PC-9 (cell line): ENCODE measurements around the gene HSD17B11. TPM values are rescaled to one million over a fixed set of nuclear protein-coding genes. Genes with fewer than 3 reads are reported as not detected.
"Not testable (repeated sequence)": the region's sequence is repeated elsewhere in the genome, so short reads cannot be mapped to it uniquely, and the experiment has no call there.

ENCODE experiments used
- BruUV-seq: library from RNA; stranded (reverse); fragments of 400-500 nt; replicated peaks from 2 replicates; lab custom pipeline; 2021; lab: Mats Ljungman, UMichigan
- CTCF ChIA-PET: fragments of 300-600 bp; sonication (Branson Sonifier 250); formaldehyde crosslinking; loops from one replicate; lab custom pipeline; 2022; ENCODE audit warnings: antibody characterized with exemption; lab: Charles Lee
- POLR2A ChIA-PET: fragments of 300-600 bp; sonication (Branson Sonifier 250); formaldehyde crosslinking; loops from one replicate; lab custom pipeline; 2022; ENCODE audit warnings: antibody characterized with exemption; ENCODE audit not compliant: unreplicated experiment; lab: Charles Lee
- DNase-seq, 2 experiments: peaks; one replicate each; pipeline versions ENCODE4 v3.0.0 to v3.0.0-alpha.2; 2015 to 2022; ENCODE audit warnings: mixed read lengths in 1 of 2
- H2AFZ ChIP-seq: fragments of 200-600 bp; sonication (generic); 2 replicates; pipeline ENCODE4 v1.8.1; 2017; ENCODE audit warnings: antibody characterized with exemption
- H3F3A ChIP-seq: fragments of 200-600 bp; sonication (generic); 2 replicates; pipeline ENCODE4 v1.8.1; 2017; ENCODE audit warnings: antibody characterized with exemption, mild to moderate bottlenecking, low read depth; ENCODE audit not compliant: insufficient read depth
- H3K27ac ChIP-seq: fragments of 200-600 bp; sonication (generic); 2 replicates; pipeline ENCODE4 v1.6.1; 2016; ENCODE audit warnings: mixed run types
- H3K27me3 ChIP-seq: fragments of 200-600 bp; sonication (generic); 2 replicates; pipeline ENCODE4 v1.6.1; 2016; ENCODE audit warnings: low read depth, mixed run types; ENCODE audit not compliant: insufficient read depth
- H3K36me3 ChIP-seq: fragments of 200-600 bp; sonication (generic); 2 replicates; pipeline ENCODE4 v1.6.1; 2016; ENCODE audit warnings: low read depth, mixed run types
- H3K4me1 ChIP-seq: fragments of 200-600 bp; sonication (generic); replicated peaks from 2 replicates; pipeline ENCODE4 v1.6.1; 2016; ENCODE audit warnings: mixed run types; ENCODE audit not compliant: insufficient read depth
- H3K4me2 ChIP-seq: fragments of 200-600 bp; sonication (generic); 2 replicates; pipeline ENCODE4 v1.6.1; 2017; ENCODE audit warnings: mixed run types
- H3K4me3 ChIP-seq: fragments of 200-600 bp; sonication (generic); 2 replicates; pipeline ENCODE4 v1.6.1; 2016; ENCODE audit warnings: mixed run types
- H3K79me2 ChIP-seq: fragments of 200-600 bp; sonication (generic); 2 replicates; pipeline ENCODE4 v1.6.1; 2017; ENCODE audit warnings: low read depth, mixed run types
- H3K9me2 ChIP-seq: fragments of 200-600 bp; sonication (generic); 2 replicates; pipeline ENCODE4 v1.8.1; 2017; ENCODE audit warnings: mild to moderate bottlenecking; ENCODE audit not compliant: insufficient read depth
- H3K9me3 ChIP-seq: fragments of 200-600 bp; sonication (generic); 2 replicates; pipeline ENCODE4 v1.8.1; 2016; ENCODE audit warnings: low read depth; ENCODE audit not compliant: insufficient read depth
- H4K20me1 ChIP-seq: fragments of 200-600 bp; sonication (generic); 2 replicates; pipeline ENCODE4 v1.8.1; 2017; ENCODE audit not compliant: insufficient read depth
- CTCF ChIP-seq: fragments of 200-600 bp; sonication (generic); conservative IDR thresholded peaks from 2 replicates; pipeline ENCODE4 v1.6.1; 2017; ENCODE audit warnings: mixed run types, antibody characterized with exemption, mild to moderate bottlenecking, moderate library complexity
- EZH2 ChIP-seq: fragments of 200-600 bp; sonication (generic); IDR thresholded peaks from 2 replicates; pipeline ENCODE4 v1.8.0; 2017; ENCODE audit warnings: antibody characterized with exemption, low read depth
- intact Hi-C: fragments of 100-400 bp; cut with micrococcal nuclease; formaldehyde crosslinking; loops from one replicate; pipeline ENCODE4 v1.10.0; 2022; ENCODE audit not compliant: unreplicated experiment
- total RNA-seq: library from RNA; stranded (reverse); gene quantifications from 2 replicates; pipeline ENCODE4 v1.2.3, GENCODE V29; 2021

The HSD17B11 gene
- total RNA-seq, 1 experiment from 2014 or later = 26.9 TPM

GRCh38 chr4:87405211-87405820 is 14.3 kb upstream of the HSD17B11 start:
- Histone ChIP-seq H3K36me3 (no peaks in the 10 kb centered on the region), H3K4me2 (no peak overlapping the region), H3K27me3 (no peaks in the 10 kb centered on the region), H3K4me1 (no peaks in the 10 kb centered on the region), H3K27ac (no peak overlapping the region), H3K79me2 (no peaks in the 10 kb centered on the region), H3K9me2 (no peaks in the 10 kb centered on the region), H3K9me3 (no peaks in the 10 kb centered on the region), H3K4me3 (no peak overlapping the region), H2AFZ (no peak overlapping the region), H3F3A (no peaks in the 10 kb centered on the region), H4K20me1 (no peaks in the 10 kb centered on the region)
- no peak for DNase-seq
- ChIA-PET POLR2A (no interaction called here), CTCF (no interaction called here)
- no TSS peak for BruUV-seq
- intact Hi-C loops = no loop called here
- TF ChIP-seq CTCF (no peak), EZH2 (no peak)

GRCh38 chr4:87403732-87404131 is 12.7 kb upstream of the HSD17B11 start:
- H3K27me3 ChIP-seq, intact Hi-C loops, H4K20me1 ChIP-seq, POLR2A ChIA-PET, H3K27ac ChIP-seq, CTCF ChIA-PET, H3K4me3 ChIP-seq, H2AFZ ChIP-seq, H3K4me1 ChIP-seq, H3F3A ChIP-seq, H3K36me3 ChIP-seq, DNase-seq, H3K9me3 ChIP-seq, H3K79me2 ChIP-seq, H3K9me2 ChIP-seq, H3K4me2 ChIP-seq, BruUV-seq: not testable (repeated sequence)

GRCh38 chr4:87399954-87400353 is 9.0 kb upstream of the HSD17B11 start:
- no peak overlapping the region for H3K27ac ChIP-seq
- H4K20me1 ChIP-seq = no peaks in the 10 kb centered on the region
- no peaks in the 10 kb centered on the region for H3F3A ChIP-seq
- TF ChIP-seq CTCF (no peak), EZH2 (no peak)
- ChIA-PET POLR2A (no interaction called here), CTCF (no interaction called here)
- H2AFZ ChIP-seq = no peak overlapping the region
- H3K9me3 ChIP-seq = no peaks in the 10 kb centered on the region
- H3K36me3 ChIP-seq = no peaks in the 10 kb centered on the region
- H3K79me2 ChIP-seq = no peaks in the 10 kb centered on the region
- no peaks in the 10 kb centered on the region for H3K27me3 ChIP-seq
- no peak overlapping the region for H3K4me3 ChIP-seq
- no peaks in the 10 kb centered on the region for H3K9me2 ChIP-seq
- no TSS peak for BruUV-seq
- intact Hi-C loops = no loop called here
- H3K4me1 ChIP-seq = no peaks in the 10 kb centered on the region
- no peak for DNase-seq
- H3K4me2 ChIP-seq = no peak overlapping the region

- no peaks in the 10 kb centered on the region for H3K9me2 ChIP-seq
- no peaks in the 10 kb centered on the region for H3K36me3 ChIP-seq
- H3F3A ChIP-seq = no peaks in the 10 kb centered on the region
- no peak overlapping the region for H3K4me3 ChIP-seq
- H3K79me2 ChIP-seq = no peaks in the 10 kb centered on the region
- TF ChIP-seq EZH2 = no peak
- no peak for TF ChIP-seq CTCF
- no peaks in the 10 kb centered on the region for H4K20me1 ChIP-seq
- H3K27me3 ChIP-seq = no peaks in the 10 kb centered on the region
- ChIA-PET CTCF (no interaction called here), POLR2A (no interaction called here)
- no peaks in the 10 kb centered on the region for H3K4me1 ChIP-seq
- no peak overlapping the region for H3K4me2 ChIP-seq
- DNase-seq = no peak
- BruUV-seq = no TSS peak
- intact Hi-C loops = no loop called here
- no peaks in the 10 kb centered on the region for H3K9me3 ChIP-seq
- no peak overlapping the region for H2AFZ ChIP-seq
- no peak overlapping the region for H3K27ac ChIP-seq
These were observed 8.2 kb upstream of the HSD17B11 start for GRCh38 chr4:87399148-87399547.

- H2AFZ ChIP-seq, POLR2A ChIA-PET, H3K79me2 ChIP-seq, H3K9me2 ChIP-seq, intact Hi-C loops, BruUV-seq, H3F3A ChIP-seq, H3K36me3 ChIP-seq, DNase-seq, H3K4me1 ChIP-seq, H3K27me3 ChIP-seq, H3K4me2 ChIP-seq, H3K9me3 ChIP-seq, H3K27ac ChIP-seq, H3K4me3 ChIP-seq, H4K20me1 ChIP-seq: not testable (repeated sequence)
- CTCF ChIA-PET = interaction anchor here (0.6 kb wide), 1 partner anchor 72 kb away, joined by 4 read pairs; no protein-coding TSS in a partner anchor
These were observed 4.9 kb upstream of the HSD17B11 start for GRCh38 chr4:87395851-87396250.
